ENCODE data around the gene SNX15.

SNX15 gene

DNA sequence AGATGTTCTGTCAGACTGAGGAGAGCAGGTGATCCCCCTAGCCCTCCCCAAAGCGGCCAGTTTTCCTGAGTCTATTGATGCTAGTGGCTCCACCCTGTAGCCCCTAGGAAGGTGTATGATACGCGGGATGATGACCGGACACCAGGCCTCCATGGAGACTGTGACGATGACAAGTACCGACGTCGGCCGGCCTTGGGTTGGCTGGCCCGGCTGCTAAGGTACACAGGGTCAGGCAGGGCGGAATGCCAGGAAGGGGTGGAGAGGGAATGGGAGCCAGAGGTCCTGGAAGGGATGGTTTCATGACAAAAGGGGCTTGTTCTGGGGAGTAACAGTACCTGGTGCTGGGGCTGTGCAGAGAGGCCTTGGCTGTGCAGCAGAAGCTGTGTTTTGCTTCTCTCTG, 60.0 kb downstream of the SNX15 start:
- no peak for DNase-seq

DNA sequence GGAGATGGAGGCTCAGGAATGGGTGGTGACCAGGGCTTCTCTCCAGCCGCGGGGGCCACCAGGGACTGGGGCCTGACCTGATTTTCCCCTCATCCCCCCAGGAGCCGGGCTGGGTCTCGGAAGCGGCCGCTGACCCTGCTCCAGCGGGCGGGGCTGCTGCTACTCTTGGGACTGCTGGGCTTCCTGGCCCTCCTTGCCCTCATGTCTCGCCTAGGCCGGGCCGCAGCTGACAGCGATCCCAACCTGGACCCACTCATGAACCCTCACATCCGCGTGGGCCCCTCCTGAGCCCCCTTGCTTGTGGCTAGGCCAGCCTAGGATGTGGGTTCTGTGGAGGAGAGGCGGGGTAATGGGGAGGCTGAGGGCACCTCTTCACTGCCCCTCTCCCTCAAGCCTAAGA, 60.6 kb downstream of the SNX15 start:
- no peak for DNase-seq

GRCh38 chr11:65089621-65090020, 62.4 kb downstream of the SNX15 start:
- DNase-seq = no peak

All from KG1 (cell line).